ENCODE results near the gene TSPAN11.

- TF ChIP-seq EZH2 (IDR thresholded peaks at IDR 0.05; ENCODE audit: borderline replicate concordance, low read depth, low read length, severe bottlenecking) = no peak
- TF ChIP-seq POLR2AphosphoS5 (IDR thresholded peaks at IDR 0.05; ENCODE audit: insufficient read depth, low read depth, low read length) = no peak
Measured at GRCh38 chr12:30992381-30992780, 65.8 kb downstream of the TSPAN11 start.
